ENCODE data around the gene NEGR1.

Gene NEGR1

GRCh38 chr1:71774705-71775104 lies 507.6 kb downstream of the NEGR1 start:
- no peak for DNase-seq (ENCODE audit: low read depth)
- H3K4me3 ChIP-seq (ENCODE audit: low read depth, low read length), result no peak overlapping the region
- TF ChIP-seq, protein P1, sequence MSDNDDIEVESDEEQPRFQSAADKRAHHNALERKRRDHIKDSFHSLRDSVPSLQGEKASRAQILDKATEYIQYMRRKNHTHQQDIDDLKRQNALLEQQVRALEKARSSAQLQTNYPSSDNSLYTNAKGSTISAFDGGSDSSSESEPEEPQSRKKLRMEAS (IDR thresholded peaks at IDR 0.05; ENCODE audit: low read depth, low read length), result no peak
- TF ChIP-seq, protein P2, sequence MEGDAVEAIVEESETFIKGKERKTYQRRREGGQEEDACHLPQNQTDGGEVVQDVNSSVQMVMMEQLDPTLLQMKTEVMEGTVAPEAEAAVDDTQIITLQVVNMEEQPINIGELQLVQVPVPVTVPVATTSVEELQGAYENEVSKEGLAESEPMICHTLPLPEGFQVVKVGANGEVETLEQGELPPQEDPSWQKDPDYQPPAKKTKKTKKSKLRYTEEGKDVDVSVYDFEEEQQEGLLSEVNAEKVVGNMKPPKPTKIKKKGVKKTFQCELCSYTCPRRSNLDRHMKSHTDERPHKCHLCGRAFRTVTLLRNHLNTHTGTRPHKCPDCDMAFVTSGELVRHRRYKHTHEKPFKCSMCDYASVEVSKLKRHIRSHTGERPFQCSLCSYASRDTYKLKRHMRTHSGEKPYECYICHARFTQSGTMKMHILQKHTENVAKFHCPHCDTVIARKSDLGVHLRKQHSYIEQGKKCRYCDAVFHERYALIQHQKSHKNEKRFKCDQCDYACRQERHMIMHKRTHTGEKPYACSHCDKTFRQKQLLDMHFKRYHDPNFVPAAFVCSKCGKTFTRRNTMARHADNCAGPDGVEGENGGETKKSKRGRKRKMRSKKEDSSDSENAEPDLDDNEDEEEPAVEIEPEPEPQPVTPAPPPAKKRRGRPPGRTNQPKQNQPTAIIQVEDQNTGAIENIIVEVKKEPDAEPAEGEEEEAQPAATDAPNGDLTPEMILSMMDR (IDR thresholded peaks at IDR 0.05; ENCODE audit: low read depth, low read length), result no peak
- TF ChIP-seq POLR2A (IDR thresholded peaks at IDR 0.05; ENCODE audit: extremely low read depth, insufficient read length) (no peak), MYC (IDR thresholded peaks at IDR 0.05; ENCODE audit: low read depth, low read length) (no peak)

GRCh38 chr1:71770121-71770520 lies 512.2 kb downstream of the NEGR1 start:
- DNase-seq (ENCODE audit: low read depth), result no peak
- TF ChIP-seq MYC (IDR thresholded peaks at IDR 0.05; ENCODE audit: low read depth, low read length), result no peak
- TF ChIP-seq, protein P1 (IDR thresholded peaks at IDR 0.05; ENCODE audit: low read depth, low read length), result no peak
- TF ChIP-seq, protein P2 (IDR thresholded peaks at IDR 0.05; ENCODE audit: low read depth, low read length), result no peak
- TF ChIP-seq POLR2A (IDR thresholded peaks at IDR 0.05; ENCODE audit: extremely low read depth, insufficient read length), result no peak
- H3K4me3 ChIP-seq (ENCODE audit: low read depth, low read length), result no peak overlapping the region

- peak; percentile 33 for DNase-seq (ENCODE audit: low read depth)
- no peak overlapping the region for H3K4me3 ChIP-seq (ENCODE audit: low read depth, low read length)
- TF ChIP-seq, protein P1 (IDR thresholded peaks at IDR 0.05; ENCODE audit: low read depth, low read length), result no peak
- TF ChIP-seq, protein P2 (IDR thresholded peaks at IDR 0.05; ENCODE audit: low read depth, low read length), result no peak
- TF ChIP-seq MYC (IDR thresholded peaks at IDR 0.05; ENCODE audit: low read depth, low read length) (no peak), POLR2A (IDR thresholded peaks at IDR 0.05; ENCODE audit: extremely low read depth, insufficient read length) (no peak)
These were observed 515.6 kb downstream of the NEGR1 start for GRCh38 chr1:71766748-71767147.

DNA sequence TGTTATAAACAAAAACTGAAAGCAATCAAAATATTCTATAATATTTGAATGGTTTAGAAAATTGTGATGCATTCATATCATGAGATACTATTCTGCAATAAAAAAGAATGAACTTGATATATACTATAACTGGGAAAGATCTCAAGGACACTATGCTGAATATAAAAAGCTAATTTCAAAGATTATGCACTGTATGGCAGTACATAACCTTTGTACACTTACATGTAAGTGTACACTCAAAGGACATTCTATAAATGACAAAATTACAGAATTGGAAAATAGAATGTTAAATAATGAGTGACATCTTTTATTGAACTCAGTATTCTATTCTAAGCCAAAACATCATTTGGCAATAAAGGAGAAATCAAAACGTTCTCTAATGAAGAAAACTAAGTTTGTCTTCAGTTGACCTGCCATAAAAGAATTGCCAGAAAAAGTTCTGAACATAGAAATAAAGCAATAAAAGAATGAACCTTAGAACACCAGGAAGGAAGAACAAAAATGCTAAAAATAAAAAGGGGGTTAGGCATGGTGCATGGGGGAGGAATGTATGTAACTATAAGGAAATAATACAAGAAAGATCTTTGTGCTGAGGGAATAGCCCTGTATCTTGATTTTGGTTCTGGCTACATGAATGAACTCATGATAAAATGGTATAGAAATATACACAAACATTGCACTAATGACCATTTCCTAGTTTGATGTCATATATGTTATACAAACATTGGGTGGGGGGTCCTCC lies 519.7 kb downstream of the NEGR1 start:
- DNase-seq (ENCODE audit: low read depth), result no peak
- no peak for TF ChIP-seq MYC (IDR thresholded peaks at IDR 0.05; ENCODE audit: low read depth, low read length)
- no peak for TF ChIP-seq POLR2A (IDR thresholded peaks at IDR 0.05; ENCODE audit: extremely low read depth, insufficient read length)
- TF ChIP-seq, protein P1 (IDR thresholded peaks at IDR 0.05; ENCODE audit: low read depth, low read length), result no peak
- TF ChIP-seq, protein P2 (IDR thresholded peaks at IDR 0.05; ENCODE audit: low read depth, low read length), result no peak

GRCh38 chr1:71755441-71755840 lies 526.9 kb downstream of the NEGR1 start:
- no peak for TF ChIP-seq POLR2A (IDR thresholded peaks at IDR 0.05; ENCODE audit: extremely low read depth, insufficient read length)
- TF ChIP-seq, protein P1 (IDR thresholded peaks at IDR 0.05; ENCODE audit: low read depth, low read length), result no peak
- TF ChIP-seq, protein P2 (IDR thresholded peaks at IDR 0.05; ENCODE audit: low read depth, low read length), result no peak
- no peak for TF ChIP-seq MYC (IDR thresholded peaks at IDR 0.05; ENCODE audit: low read depth, low read length)
- DNase-seq (ENCODE audit: low read depth), result no peak
- H3K4me3 ChIP-seq (ENCODE audit: low read depth, low read length), result no peak overlapping the region

More for the DNA sequence above, 519.7 kb downstream of the NEGR1 start:
- no peak overlapping the region for H3K4me3 ChIP-seq (ENCODE audit: low read depth, low read length)

Data from NB4 (cell line).